HG03280 (cell line): ENCODE measurements around the gene ADIPOR2.

Experiments
- ATAC-seq: cut with Tn5 transposase; IDR thresholded peaks from one replicate; pipeline ENCODE4 v1.9.1; 2021; ENCODE audit warnings: mild to moderate bottlenecking, moderate library complexity; ENCODE audit not compliant: unreplicated experiment

The ADIPOR2 gene

DNA sequence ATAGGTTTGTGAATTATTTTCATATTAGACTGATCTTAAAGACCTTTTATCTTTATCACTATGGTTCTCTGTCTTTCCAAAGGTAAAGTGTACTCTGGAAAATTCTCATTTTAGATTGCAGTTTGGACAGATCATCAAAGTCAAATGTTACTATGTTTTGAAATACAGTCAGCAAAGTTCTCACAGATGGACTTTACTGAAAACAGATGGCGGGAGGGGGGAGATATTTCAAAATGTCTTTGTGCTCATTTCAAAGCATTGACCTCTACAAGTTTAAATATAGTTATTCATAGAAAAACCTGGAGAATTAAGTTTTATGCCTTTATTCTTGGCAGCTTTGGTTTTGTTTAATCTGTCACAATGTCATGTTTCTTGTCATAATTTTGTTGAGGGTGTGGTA lies 77.7 kb downstream of the ADIPOR2 start:
- no peak for ATAC-seq

DNA sequence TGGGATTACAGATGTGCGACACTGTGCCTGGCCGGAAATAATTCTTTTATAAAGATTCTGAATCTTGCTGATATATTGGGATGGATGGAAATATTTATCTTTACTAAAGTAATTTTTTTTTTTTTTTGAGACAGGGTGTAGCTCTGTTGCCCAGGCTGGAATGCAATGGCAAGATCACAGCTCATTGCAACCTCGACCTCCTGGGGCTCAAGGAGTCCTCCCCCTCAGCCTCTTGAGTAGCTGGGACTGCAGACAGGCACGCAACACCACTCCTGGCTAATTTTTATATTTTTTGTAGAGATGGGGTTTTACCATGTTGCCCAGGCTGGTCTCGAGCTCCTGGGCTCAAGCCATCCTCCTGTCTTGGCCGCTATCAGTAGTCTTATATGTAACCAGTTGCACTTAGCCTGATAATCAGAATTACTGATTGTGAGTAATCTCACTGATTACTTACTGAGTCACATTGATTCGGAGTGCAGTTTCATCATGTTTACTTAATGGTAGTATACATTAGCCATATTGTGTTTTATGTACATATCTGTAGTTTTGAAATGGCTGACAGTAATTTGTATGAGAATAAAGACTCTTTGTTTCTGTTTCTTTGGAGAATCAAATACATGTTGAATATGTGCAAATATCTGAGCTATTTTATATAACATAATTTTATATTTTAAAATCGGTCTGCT lies 79.1 kb downstream of the ADIPOR2 start:
- ATAC-seq, result no peak

DNA sequence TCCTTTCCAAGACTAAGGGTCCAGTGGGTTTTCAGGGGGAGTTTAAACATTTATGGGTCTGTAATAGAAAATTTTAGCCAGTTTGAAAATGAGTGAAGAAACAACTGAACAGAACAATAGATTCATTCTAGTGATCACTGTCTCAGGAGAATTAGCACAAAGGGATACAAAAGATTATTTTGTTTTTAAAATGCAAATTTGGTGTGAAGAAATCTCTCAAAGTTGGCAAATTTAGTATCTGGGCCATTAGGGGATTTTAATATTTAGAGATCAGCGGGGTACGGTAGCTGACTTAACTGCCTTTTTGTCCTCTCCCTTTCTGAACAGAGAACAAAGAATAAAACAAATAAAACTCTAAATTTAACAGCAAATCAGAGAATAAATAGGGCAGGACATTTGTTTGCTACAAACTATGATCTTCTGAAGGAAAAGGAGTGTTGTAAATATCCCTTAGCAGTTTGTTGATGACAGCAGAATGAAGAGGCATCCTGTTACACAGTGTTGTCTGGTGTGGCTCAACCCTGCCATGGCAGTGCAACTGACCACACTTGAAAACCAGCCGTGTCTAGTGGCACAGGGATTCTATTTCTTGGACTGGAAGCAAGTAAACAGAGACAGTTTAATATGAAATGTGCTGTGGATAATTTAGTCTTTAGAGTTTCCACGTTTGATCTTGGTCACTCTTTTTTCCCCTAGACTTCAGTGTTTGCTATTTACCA lies 83.2 kb downstream of the ADIPOR2 start:
- no peak for ATAC-seq

DNA sequence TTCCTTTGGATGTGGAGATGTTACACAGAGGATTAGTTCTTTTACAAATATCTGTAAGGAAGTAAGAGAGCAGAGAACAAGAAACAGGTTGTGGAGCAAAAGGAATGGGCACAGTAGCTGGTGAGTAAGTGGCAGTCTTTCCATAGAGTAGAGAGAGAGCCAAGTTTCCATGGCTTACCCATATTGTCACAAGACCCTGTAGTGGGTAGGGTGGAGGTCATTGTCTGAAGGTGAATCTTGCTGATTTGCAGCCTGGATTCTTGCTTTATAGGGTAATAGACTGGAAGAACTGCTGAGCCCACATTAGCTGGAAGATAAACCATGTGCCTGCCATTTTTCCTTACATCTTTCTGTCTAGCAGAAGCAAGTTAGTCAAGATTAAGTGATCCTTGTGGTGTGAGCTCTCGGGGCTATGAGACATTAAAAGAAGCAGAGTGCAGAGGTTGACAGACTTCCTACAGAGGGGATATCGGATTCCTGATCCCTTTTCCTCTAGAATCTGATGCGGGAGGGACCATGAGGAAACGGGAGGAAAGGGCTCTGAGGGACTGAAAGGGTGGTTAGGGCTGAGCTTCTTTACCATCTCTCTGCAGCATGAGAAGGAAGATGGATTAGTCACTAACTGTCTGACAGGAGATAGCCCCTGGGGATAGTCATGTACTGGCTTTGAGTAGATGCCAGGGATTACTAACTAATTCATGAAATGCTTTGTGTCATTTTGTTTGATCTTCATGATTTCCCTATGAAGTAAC lies 85.5 kb downstream of the ADIPOR2 start:
- no peak for ATAC-seq

DNA sequence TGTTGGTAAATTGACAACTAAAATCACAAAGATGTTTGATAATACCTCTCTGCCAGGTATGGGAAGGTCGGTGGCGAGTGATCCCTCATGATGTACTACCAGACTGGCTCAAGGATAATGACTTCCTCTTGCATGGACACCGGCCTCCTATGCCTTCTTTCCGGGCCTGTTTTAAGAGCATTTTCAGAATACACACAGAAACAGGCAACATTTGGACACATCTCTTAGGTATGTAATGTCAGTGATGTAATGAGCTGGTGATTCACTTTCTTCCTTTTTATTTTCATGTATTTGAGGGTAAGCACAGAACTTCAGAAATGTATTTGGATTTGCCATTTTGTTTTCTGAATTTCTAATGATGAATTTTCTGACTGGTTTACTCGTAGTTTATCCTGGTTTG lies 86.9 kb downstream of the ADIPOR2 start:
- ATAC-seq, result no peak

DNA sequence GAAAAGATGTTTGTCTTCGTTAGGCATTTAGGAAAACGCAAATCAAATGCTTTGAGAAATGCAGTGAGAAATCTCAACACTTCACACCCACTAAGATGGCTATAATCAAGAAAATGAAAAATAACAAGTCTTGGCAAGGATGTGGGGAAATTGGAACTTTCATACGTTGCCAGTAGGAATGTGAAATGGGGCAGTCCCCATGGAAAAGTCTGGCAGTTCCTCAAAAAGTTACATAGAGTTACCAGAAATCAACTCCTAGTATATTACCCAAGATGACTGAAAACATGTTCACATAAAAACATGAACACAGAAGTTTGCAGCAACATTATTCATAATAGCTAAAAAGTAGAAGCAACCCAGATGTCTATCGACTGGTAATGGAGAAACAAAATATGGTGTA lies 88.0 kb downstream of the ADIPOR2 start:
- no peak for ATAC-seq

DNA sequence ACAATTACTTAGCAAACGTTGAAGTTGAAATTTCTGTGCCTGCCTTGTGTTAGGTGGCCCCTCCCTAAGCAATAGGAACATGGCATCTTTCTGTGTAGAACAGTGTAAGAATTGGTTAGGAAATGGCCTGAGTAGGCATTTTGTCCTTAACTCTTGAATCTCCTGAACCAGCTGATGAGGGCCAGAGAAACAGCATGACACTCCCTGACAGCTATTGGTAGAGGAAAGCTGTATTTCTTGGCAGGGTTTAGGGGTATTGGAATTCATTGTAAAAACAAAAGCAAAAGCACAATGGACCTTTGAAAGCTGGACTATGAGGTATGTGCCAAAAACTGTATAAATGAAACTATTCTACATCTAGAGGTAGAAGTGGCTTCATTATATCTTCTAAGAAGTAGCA lies 88.9 kb downstream of the ADIPOR2 start:
- no peak for ATAC-seq

DNA sequence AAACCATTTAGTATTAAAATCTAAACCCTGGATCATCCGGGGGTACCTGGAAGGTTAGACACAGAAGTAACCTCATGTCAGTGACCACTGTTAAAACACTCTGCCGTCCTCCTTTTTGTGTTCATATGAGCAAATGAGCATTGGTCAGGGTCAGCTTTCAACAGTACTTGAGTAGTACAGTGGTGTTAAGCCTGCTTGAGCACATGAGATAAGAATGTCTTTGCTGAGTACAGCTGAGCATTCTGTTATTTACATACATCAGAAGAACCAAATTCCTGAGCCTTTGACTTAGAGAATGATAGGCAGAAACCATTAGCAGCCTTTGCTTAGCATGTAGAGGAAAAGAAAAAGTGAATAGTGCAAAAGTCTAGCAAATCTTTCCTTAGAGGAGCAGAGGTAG lies 90.9 kb downstream of the ADIPOR2 start:
- no peak for ATAC-seq

DNA sequence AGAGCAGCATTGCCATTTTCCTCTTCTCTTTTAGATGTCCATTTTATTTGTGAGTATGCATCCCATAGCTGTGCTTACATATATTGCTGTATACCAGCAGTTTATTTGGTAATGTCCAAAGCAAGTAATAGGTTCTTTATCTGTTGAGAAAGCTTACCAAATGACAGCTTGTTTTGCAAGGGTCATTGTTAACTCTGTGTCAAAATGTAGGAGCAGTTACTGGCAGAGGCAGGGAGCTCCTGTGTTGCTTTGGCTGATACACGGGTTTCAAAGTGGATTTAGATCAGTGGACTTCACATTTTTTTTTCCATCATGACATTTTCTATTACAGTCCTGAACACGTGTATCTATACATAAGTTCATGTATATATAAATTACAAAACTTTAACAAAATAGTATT lies 91.3 kb downstream of the ADIPOR2 start:
- ATAC-seq, result no peak

DNA sequence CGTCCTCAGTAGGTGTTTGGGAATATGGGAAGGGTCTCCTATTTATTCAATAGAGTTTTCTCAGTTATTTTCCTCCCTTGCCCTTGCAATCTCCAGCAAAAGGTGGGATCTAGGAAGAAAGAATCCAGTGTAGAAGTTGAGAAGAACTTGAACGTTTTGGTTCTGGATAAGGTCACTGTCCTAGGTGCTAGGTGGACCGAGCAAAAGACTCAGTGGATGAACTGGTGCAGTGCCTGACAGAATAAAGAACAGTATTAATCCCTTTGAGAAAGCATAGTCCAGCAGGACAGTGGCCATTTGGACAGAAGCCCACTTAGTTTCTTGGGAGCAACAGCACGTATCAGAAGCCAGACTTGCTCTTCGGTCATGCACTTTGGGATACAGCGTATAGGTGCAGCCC lies 96.8 kb downstream of the ADIPOR2 start:
- no peak for ATAC-seq

DNA sequence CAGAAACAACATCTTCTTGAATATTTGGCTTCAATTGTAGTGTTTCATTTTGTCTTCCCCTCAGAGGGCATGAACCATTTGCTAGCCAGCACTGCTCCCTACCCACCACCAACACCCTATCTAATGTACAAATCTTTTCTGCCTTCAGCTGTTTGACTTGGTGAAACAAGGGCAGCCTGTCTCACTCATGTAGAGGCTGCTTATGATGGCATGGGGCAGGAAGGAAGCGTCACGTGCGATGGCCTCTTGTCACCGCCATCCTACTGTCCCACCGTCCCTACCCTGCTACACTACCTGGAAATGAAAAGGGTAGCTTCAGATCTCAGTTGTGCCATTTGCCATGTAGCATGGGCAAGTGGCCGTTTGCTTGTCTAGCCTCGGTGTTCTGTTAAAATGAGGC lies 99.6 kb downstream of the ADIPOR2 start:
- ATAC-seq, result no peak

DNA sequence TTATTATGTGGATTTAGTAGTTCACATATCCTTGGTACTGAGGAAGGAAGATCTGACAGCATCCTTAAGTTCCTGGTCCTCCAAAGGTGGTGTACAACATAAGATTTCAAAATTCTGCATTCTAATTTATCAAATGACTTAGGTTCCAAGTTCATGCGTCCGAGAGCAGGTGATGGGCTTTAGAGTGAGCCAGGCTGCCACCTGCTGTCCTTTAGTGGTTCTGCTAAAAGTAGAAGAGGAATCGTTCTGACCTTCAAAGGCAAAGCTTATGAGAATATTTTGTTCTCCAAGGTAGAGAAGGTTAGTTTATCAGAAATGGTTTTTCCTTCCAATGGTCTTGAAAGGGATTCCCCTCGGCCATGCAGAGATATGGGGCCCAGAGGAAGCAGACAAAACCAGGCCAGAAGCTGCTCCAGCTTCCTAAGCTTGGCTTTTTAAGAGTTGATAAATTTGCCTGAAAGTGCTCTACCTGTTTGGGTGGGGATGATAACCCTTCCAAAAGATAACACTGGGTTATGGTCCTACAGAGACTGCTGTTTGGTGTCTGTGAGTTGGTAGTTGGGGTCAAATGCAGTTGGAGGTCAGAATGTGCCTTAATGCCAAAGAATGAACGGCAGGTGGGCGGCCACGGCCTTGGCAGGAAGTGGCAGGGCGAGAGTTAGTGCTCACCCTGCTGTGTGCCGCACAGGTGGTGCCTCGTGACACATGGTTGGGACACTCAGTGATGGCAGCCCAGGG lies 100.4 kb downstream of the ADIPOR2 start:
- ATAC-seq, result no peak

DNA sequence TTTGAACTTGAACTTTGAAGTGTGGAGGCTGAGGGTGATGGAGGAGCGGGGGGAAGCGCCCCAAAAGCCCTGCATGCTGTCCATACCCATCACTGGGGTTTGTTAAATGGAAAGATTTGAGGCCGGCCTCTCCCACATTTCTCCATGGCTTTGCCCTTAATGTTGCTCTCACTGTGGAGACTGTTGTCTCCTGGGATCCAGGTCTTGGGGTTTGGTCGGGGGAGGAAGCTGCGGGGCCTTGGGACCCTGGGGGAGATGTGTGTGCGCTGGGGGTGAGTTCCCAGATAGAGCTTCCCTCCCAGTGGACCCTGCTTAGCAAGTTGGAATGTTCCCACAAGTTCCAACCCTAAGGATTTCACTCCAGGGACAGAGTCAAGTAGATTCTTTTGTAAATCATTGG lies 101.5 kb downstream of the ADIPOR2 start:
- no peak for ATAC-seq

DNA sequence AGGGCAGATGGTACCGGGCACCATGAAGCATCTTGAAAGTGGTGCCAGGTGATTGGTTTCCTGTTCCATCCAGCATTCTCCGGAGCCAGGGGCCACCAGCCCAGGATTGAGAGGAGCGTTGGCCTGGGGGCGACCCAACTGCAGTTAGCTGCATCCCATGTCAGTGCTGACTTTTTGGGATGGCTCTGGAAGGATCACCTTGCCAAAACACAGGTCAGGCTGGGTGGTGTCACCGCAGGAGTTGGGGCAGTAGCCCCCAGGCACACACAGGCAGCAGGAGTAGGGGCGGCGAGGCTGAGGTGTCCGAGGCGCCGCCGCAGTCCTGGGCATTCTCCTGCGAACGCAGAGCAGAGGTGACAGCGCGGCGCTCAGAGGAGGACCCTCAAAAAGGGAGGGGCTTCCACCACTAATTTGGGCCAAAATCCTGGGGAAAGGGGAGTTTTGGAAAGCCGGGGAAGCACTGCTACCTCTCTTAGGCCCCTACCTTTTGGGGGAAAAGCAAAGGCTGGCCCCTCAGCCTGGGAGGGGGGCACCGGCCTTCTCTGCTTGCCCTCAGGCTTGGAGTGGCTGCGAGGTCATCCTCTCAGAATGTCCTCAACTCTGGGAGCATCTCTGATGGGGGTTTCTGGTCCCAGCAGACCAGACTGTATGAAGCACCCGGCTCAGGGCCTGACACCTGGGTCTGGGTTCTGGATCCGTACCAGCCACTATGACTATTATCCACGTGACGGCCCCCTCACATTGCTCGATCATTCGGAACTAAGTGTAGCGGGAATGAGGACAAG lies 102.7 kb downstream of the ADIPOR2 start:
- ATAC-seq, result no peak

DNA sequence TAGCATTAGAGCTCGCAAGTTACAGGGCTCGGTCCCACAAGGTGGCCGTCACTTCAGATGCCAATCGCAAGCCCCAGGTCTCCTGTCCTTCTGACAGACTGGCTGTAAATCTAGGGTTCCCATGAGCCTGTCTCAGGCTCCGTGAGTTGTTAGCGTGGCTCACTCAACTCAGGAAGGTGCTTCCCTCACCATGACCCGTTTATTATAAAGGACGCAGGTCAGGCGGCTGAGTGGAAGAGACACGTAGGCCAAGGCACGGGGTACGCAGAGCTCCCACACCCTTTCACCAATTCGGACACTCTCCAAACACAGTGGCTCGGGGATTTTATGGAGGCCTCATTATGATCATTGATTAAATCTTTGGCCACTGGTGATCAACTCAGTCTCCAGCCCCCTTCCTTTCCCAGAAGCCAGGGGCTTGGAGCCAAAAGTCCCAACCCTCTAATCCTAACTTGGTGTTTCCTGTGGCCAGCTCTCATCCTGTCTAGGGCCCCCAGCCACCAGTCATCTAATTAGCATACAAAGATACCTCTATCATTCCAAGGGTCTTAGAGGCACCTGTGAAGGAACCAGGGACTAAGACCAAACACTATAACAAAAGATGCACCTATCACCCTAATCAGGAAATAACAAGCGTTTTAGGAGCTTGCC lies 103.7 kb downstream of the ADIPOR2 start:
- ATAC-seq, result no peak

DNA sequence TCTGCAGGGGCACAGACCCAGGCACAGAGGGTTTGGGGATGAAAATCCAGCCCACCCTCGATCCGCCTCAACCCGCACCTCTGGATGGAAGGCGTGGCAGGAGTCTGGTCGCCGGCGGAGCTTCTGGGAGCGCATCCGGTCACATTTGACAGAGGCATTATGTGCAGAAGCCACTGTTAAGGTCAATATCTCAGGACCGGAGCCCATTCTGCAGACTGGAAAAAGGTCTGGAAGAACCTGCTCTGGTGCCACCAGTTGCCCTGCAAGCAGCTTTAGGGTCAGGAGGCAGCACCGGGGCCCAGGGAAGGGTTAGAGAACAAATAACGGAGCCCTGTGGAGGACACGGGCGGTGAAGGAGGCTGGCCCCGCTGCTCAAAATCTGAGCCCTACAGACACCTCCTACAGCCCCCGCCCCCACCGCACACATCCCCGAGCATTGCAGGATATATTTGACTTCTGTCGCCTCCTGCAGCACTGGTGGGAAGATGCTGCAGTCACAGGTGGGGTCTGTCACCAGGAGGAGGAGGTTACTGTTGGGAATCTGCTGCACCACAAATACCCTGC lies 104.4 kb downstream of the ADIPOR2 start:
- ATAC-seq, result no peak

DNA sequence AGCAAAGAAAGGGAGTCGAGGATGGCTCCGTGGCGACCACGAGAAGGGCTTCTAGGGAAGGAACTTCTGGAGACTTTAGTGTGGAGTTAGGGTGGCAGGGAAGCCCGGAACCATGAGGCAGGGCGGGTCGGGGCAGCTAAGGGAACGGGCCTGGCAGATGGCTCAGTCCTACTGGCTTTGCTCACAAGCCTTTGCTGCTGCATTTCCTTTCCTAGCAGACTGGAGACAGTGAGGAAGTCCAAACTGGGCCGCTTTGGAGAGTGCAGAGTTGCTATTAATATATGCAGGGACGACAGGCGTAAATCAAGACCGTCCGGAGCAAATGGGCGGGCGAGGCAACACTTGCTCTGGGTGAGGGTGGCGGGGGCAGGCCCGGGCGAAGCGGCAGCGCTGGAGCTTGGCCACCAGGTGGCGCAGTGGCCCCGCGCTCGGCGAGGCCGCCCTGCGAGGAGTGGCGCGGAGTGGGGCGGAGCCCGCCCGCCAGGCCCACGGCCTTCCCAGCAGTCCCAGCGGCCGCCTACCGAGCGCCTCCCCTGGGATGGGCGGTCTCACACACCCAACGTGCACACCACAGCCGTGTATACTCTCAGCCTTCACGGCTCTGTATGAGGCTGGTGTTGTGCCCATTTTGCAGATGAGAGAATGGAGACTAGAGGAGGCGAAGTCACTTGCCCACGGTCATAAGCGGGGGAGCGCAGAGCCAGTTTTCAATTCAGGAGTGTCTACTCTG lies 105.1 kb downstream of the ADIPOR2 start:
- ATAC-seq, result peak; percentile 92

DNA sequence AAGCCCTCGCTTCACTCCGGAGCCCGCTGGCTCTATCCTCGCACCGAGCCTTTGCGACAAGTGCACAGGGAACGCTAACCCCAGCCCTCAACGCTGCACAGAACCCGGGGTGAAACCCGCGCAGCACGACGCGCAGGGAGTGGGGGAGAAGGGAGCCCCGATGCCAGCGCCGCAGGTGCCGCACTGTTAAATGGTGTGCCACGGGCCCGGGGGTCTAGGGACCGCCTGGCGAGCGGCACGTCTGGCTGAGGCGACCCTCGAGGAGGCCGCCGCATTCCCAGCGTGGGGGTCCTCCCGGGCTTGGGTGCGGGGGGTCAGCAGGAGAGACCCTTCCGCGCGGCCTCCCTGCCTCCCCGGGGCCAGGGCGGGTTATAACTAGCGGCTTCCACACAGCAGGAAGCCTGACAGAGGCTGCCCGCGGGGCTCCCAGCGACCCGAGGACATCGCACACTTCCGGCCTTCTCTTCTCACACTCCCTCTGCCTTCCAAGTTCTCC lies 105.7 kb downstream of the ADIPOR2 start:
- peak; percentile 24 for ATAC-seq
